Testis (tissue), 2 donors: ENCODE results near the gene LRRC37B.

ENCODE experiments used
- CTCF ChIP-seq, 3 experiments: fragments of 450-650 bp in 2 of 3; fragments of 200-600 bp in 1 of 3; sonication (generic) in 1 of 3; IDR thresholded peaks; one replicate each; pipeline ENCODE4 v1.5.1; 2016 to 2019; ENCODE audit warnings: antibody characterized with exemption in 3 of 3, mild to moderate bottlenecking in 2 of 3, moderate library complexity in 1 of 3
- POLR2A ChIP-seq: fragments of 450-650 bp; IDR thresholded peaks from one replicate; pipeline ENCODE4 v1.6.1; 2017; ENCODE audit warnings: antibody characterized with exemption, mild to moderate bottlenecking, moderate library complexity

DNA sequence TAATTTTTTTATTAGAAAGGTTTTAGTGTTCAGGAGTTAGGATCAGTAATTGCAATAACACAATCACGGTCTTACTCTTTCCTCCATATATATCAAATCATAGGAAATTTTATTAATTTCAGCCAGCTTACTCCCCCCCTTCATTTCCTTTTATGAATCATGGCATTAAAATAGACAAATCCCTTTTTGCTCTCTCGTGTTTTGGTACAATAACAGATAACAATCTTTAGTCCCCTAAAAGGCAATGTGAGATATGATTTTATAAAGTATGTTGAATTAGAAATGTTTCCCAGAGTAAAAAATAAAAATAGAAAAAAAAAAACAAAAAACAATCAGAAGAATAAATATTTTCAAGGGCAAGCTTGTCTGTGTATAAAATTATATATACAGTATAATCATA is 92.5 kb downstream of the LRRC37B start:
- no peak for TF ChIP-seq CTCF (IDR thresholded peaks at IDR 0.05)
- TF ChIP-seq POLR2A: no peak
